ENCODE results near the gene COL8A1. TPM values are rescaled to one million over a fixed set of nuclear protein-coding genes. Genes with fewer than 3 reads are reported as not detected.

Gene COL8A1
- total RNA-seq, 1 experiment from 2014 or later: 0.07 TPM

DNA sequence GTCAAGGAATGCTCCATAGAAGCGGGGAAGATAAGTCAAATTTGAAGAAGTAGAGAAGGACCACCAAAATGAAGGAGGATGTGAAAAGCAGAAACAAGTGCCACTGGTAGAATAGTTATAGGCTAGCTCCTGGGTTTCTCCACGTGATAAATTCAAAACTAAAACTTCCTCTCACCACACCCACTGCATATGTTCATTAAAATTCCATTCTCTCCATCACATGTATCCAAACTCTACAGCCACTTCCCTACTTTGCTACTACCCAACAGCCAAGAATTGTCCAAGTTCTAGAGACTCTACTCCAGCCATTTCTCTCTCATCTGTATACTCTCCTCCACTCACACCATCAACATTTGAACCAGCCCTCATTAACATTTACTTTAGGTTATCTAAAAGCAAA, 60.5 kb downstream of the COL8A1 start:
- Histone ChIP-seq H3K36me3 (ENCODE audit: control insufficient read depth in 1 of 2, insufficient read depth in 2 of 2, low read length in 2 of 2) (no peaks in the 10 kb centered on the region), H3K4me3 (replicated peaks in 1 of 2; ENCODE audit: low read depth in 1 of 2, low read length in 2 of 2) (no peak overlapping the region), H3K9me2 (ENCODE audit: insufficient read depth) (no peaks in the 10 kb centered on the region), H3K79me2 (ENCODE audit: insufficient read depth, low read length) (no peaks in the 10 kb centered on the region), H3K4me1 (ENCODE audit: control insufficient read depth in 1 of 2, insufficient read depth in 2 of 2, low read length in 2 of 2) (no peaks in the 10 kb centered on the region), H3K9me3 (ENCODE audit: control insufficient read depth in 1 of 2, insufficient read depth in 1 of 2, low read depth in 1 of 2, low read length in 2 of 2) (no peaks in the 10 kb centered on the region), H3K4me2 (ENCODE audit: low read length) (no peak overlapping the region), H3K9ac (ENCODE audit: low read length) (no peak overlapping the region), H3K27ac (ENCODE audit: low read depth, low read length) (no peak overlapping the region), H3K27me3 (ENCODE audit: insufficient read depth, low read length) (peaks cover 57% of the 10 kb centered on the region), H4K20me1 (ENCODE audit: insufficient read depth) (no peaks in the 10 kb centered on the region), H2AFZ (ENCODE audit: low read depth, low read length, poor library complexity, severe bottlenecking) (no peak overlapping the region)
- RAD21 ChIA-PET (ENCODE audit: low non-redundant PET in 1 of 2, low total read pairs in 2 of 2, uncharacterized antibody in 2 of 2, unreplicated experiment in 2 of 2): no interaction called here
- ATAC-seq: no peak
- no TSS peak for BruUV-seq (replicated peaks)
- CTCF ChIA-PET: no interaction called here
- TF ChIP-seq MAX (IDR thresholded peaks at IDR 0.05): no peak
- TF ChIP-seq CBX3 (IDR thresholded peaks at IDR 0.05; ENCODE audit: low read depth): no peak
- POLR2A ChIA-PET: no interaction called here
- DNase-seq (ENCODE audit: low read depth, low spot score): no peak
- intact Hi-C loops (cut with micrococcal nuclease): no loop called here

DNA sequence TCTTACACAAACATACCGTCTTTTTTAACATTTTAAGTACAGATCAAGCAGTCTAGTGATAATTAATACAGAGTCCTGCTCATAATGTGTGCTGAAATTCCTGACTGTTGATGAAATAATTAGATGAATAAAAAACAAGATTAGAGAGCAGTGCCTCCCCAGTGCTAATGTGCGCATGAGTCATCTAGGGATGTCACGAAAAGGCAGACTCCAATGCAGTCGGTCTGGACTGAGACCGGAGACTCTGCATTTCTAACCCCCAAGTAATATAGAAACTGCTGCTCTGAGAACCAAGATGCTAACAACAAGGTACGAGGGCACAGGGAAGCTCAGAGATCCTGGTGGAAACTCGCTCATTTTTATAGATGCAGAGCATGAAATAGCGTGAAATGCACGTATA, 61.4 kb downstream of the COL8A1 start:
- H3K27ac ChIP-seq (ENCODE audit: low read depth, low read length): no peak overlapping the region
- no TSS peak for BruUV-seq (replicated peaks)
- ChIA-PET RAD21 (ENCODE audit: low non-redundant PET in 1 of 2, low total read pairs in 2 of 2, uncharacterized antibody in 2 of 2, unreplicated experiment in 2 of 2) (no interaction called here), POLR2A (no interaction called here), CTCF (no interaction called here)
- H3K36me3 ChIP-seq (ENCODE audit: control insufficient read depth in 1 of 2, insufficient read depth in 2 of 2, low read length in 2 of 2): no peaks in the 10 kb centered on the region
- H4K20me1 ChIP-seq (ENCODE audit: insufficient read depth): no peaks in the 10 kb centered on the region
- H2AFZ ChIP-seq (ENCODE audit: low read depth, low read length, poor library complexity, severe bottlenecking): no peak overlapping the region
- peaks cover 61% of the 10 kb centered on the region for H3K27me3 ChIP-seq (ENCODE audit: insufficient read depth, low read length)
- no peaks in the 10 kb centered on the region for H3K9me3 ChIP-seq (ENCODE audit: control insufficient read depth in 1 of 2, insufficient read depth in 1 of 2, low read depth in 1 of 2, low read length in 2 of 2)
- no peak overlapping the region for H3K9ac ChIP-seq (ENCODE audit: low read length)
- no peaks in the 10 kb centered on the region for H3K79me2 ChIP-seq (ENCODE audit: insufficient read depth, low read length)
- no peaks in the 10 kb centered on the region for H3K9me2 ChIP-seq (ENCODE audit: insufficient read depth)
- no peak overlapping the region for H3K4me2 ChIP-seq (ENCODE audit: low read length)
- H3K4me3 ChIP-seq (replicated peaks in 1 of 2; ENCODE audit: low read depth in 1 of 2, low read length in 2 of 2): no peak overlapping the region
- ATAC-seq: no peak
- intact Hi-C loops (cut with micrococcal nuclease): no loop called here
- TF ChIP-seq RAD21 (IDR thresholded peaks at IDR 0.05; ENCODE audit: low read depth): no peak
- no peak for TF ChIP-seq EZH2 (IDR thresholded peaks at IDR 0.05)
- TF ChIP-seq JUND (IDR thresholded peaks at IDR 0.05): no peak
- TF ChIP-seq ZNF274 (IDR thresholded peaks at IDR 0.05; ENCODE audit: low read depth, low read length): no peak
- TF ChIP-seq TCF7L2 (IDR thresholded peaks at IDR 0.05; ENCODE audit: borderline replicate concordance, extremely low read depth, insufficient read depth, insufficient read length): no peak
- TF ChIP-seq POLR2AphosphoS5 (IDR thresholded peaks at IDR 0.05; ENCODE audit: low read depth, low read length): no peak
- no peak for TF ChIP-seq ELF1 (IDR thresholded peaks at IDR 0.05; ENCODE audit: borderline replicate concordance, low read depth)
- no peak for DNase-seq (ENCODE audit: low read depth, low spot score)
- no peaks in the 10 kb centered on the region for H3K4me1 ChIP-seq (ENCODE audit: control insufficient read depth in 1 of 2, insufficient read depth in 2 of 2, low read length in 2 of 2)

All from HCT116 (cell line).